GM19324 (cell line): ENCODE results near the gene SLAIN2.

ENCODE experiments used
- ATAC-seq: cut with Tn5 transposase; IDR thresholded peaks from one replicate; pipeline ENCODE4 v1.9.1; 2021; ENCODE audit warnings: mild to moderate bottlenecking, moderate library complexity; ENCODE audit not compliant: unreplicated experiment, low FRiP score

SLAIN2 gene

GRCh38 chr4:48333587-48333986 is 7.7 kb upstream of the SLAIN2 start:
- ATAC-seq = no peak

GRCh38 chr4:48334236-48334635 is 7.1 kb upstream of the SLAIN2 start:
- ATAC-seq = no peak

GRCh38 chr4:48334900-48335384 is 6.4 kb upstream of the SLAIN2 start:
- ATAC-seq = no peak

- ATAC-seq = no peak
These were observed 5.0 kb upstream of the SLAIN2 start for GRCh38 chr4:48336146-48336870.

GRCh38 chr4:48337731-48338130 is 3.6 kb upstream of the SLAIN2 start:
- no peak for ATAC-seq

GRCh38 chr4:48339642-48340041 is 1.7 kb upstream of the SLAIN2 start:
- no peak for ATAC-seq

GRCh38 chr4:48340276-48340964 is 909 bp upstream of the SLAIN2 start:
- ATAC-seq = peak; percentile 1

GRCh38 chr4:48341776-48342605 is 662 bp downstream of the SLAIN2 start:
- ATAC-seq = peak; percentile 22

- ATAC-seq = no peak
These were observed 1.2 kb downstream of the SLAIN2 start for GRCh38 chr4:48342606-48342880.

GRCh38 chr4:48343035-48343434 is 1.7 kb downstream of the SLAIN2 start:
- no peak for ATAC-seq

- ATAC-seq = no peak
These were observed 2.2 kb downstream of the SLAIN2 start for GRCh38 chr4:48343551-48343950.

GRCh38 chr4:48345542-48345941 is 4.2 kb downstream of the SLAIN2 start:
- ATAC-seq = no peak

GRCh38 chr4:48346594-48346993 is 5.3 kb downstream of the SLAIN2 start:
- ATAC-seq = no peak

- ATAC-seq = no peak
These were observed 6.1 kb downstream of the SLAIN2 start for GRCh38 chr4:48347282-48347921.

- no peak for ATAC-seq
These were observed 9.5 kb downstream of the SLAIN2 start for GRCh38 chr4:48350871-48351270.

- no peak for ATAC-seq
These were observed 11.5 kb downstream of the SLAIN2 start for GRCh38 chr4:48352793-48353192.

GRCh38 chr4:48356355-48356754 is 15.0 kb downstream of the SLAIN2 start:
- ATAC-seq = no peak

GRCh38 chr4:48360285-48361011 is 19.1 kb downstream of the SLAIN2 start:
- no peak for ATAC-seq

- ATAC-seq = no peak
These were observed 19.7 kb downstream of the SLAIN2 start for GRCh38 chr4:48361012-48361400.

GRCh38 chr4:48366611-48367010 is 25.3 kb downstream of the SLAIN2 start:
- no peak for ATAC-seq
